Stomach (tissue), 4 donors: ENCODE data around the gene PRR5.

ENCODE experiments used
- CTCF ChIP-seq, 7 experiments: fragments of 450-650 bp in 4 of 7; fragments of 200-600 bp in 3 of 7; sonication (generic) in 3 of 7; IDR thresholded peaks; one replicate each; pipeline ENCODE4 v1.5.1; 2016 to 2019; ENCODE audit warnings: antibody characterized with exemption in 7 of 7, control low read depth in 2 of 7, mild to moderate bottlenecking in 1 of 7
- EP300 ChIP-seq: sonication (generic); formaldehyde crosslinking; IDR thresholded peaks from one replicate; pipeline ENCODE4 v1.6.1; 2017; ENCODE audit warnings: antibody characterized with exemption
- POLR2A ChIP-seq, 4 donors: fragments of 450-650 bp; IDR thresholded peaks; one replicate each; pipeline ENCODE4 v1.6.1; 2016; ENCODE audit warnings: antibody characterized with exemption in 4 of 4, control low read depth in 2 of 4, mild to moderate bottlenecking in 1 of 4, moderate library complexity in 1 of 4
- POLR2AphosphoS5 ChIP-seq, 3 donors: sonication (generic); formaldehyde crosslinking; IDR thresholded peaks; one replicate each; pipeline ENCODE4 v1.6.1; 2016; ENCODE audit warnings: antibody characterized with exemption in 3 of 3

GRCh38 chr22:44776605-44777363, 74.8 kb downstream of the PRR5 start:
- TF ChIP-seq CTCF (IDR thresholded peaks at IDR 0.05) (no peak), POLR2A (IDR thresholded peaks at IDR 0.05) (no peak), EP300 (no peak), POLR2AphosphoS5 (IDR thresholded peaks at IDR 0.05) (no peak)
